DMS53 treated with DMSO at 0.1 percent for 48 hours (cell line): ENCODE measurements around the gene LRRC73.
A peak's percentile ranks its signal among the peaks of the same experiment; 100 is the strongest.

Experiments
- DNase-seq: peaks from one replicate; lab custom pipeline; 2025; ENCODE audit not compliant: unreplicated experiment; lab: John Stamatoyannopoulos, UW

Gene LRRC73

GRCh38 chr6:43493833-43494232 lies 16.3 kb downstream of the LRRC73 start:
- no peak for DNase-seq

GRCh38 chr6:43493230-43493629 lies 16.9 kb downstream of the LRRC73 start:
- no peak for DNase-seq

GRCh38 chr6:43492673-43493072 lies 17.5 kb downstream of the LRRC73 start:
- DNase-seq: no peak

- no peak for DNase-seq
Observed at GRCh38 chr6:43491750-43492661, 18.1 kb downstream of the LRRC73 start.

- no peak for DNase-seq
Observed at GRCh38 chr6:43490523-43490939, 19.6 kb downstream of the LRRC73 start.

- no peak for DNase-seq
Observed at GRCh38 chr6:43489277-43490072, 20.7 kb downstream of the LRRC73 start.

GRCh38 chr6:43488667-43489276 lies 21.4 kb downstream of the LRRC73 start:
- DNase-seq: no peak

- DNase-seq: no peak
Observed at GRCh38 chr6:43481591-43482236, 28.4 kb downstream of the LRRC73 start.

- DNase-seq: no peak
Observed at GRCh38 chr6:43481075-43481474, 29.1 kb downstream of the LRRC73 start.

- DNase-seq: no peak
Observed at GRCh38 chr6:43478008-43478372, 32.2 kb downstream of the LRRC73 start.

GRCh38 chr6:43477235-43478007 lies 32.7 kb downstream of the LRRC73 start, which contains the start of gene TJAP1:
TSS of gene TJAP1 (plus strand) at chr6:43477570. CDS start at chr6:43499002, 21,432 bp downstream.
- peak; percentile 53 for DNase-seq

- no peak for DNase-seq
Observed at GRCh38 chr6:43476746-43477145, 33.4 kb downstream of the LRRC73 start.

- DNase-seq: no peak
Observed at GRCh38 chr6:43475516-43475915, 34.6 kb downstream of the LRRC73 start.

- DNase-seq: no peak
Observed at GRCh38 chr6:43472515-43472914, 37.6 kb downstream of the LRRC73 start.

GRCh38 chr6:43471399-43471798 lies 38.7 kb downstream of the LRRC73 start:
- DNase-seq: no peak

- no peak for DNase-seq
Observed at GRCh38 chr6:43469947-43470346, 40.2 kb downstream of the LRRC73 start.

- DNase-seq: no peak
Observed at GRCh38 chr6:43468748-43469681, 41.1 kb downstream of the LRRC73 start.

- no peak for DNase-seq
Observed at GRCh38 chr6:43468240-43468639, 41.9 kb downstream of the LRRC73 start.

- no peak for DNase-seq
Observed at GRCh38 chr6:43467752-43468151, 42.4 kb downstream of the LRRC73 start.
